SH-SY5Y (cell line): Measurements from ENCODE around the gene KRT6B.

Experiments
- GATA2 ChIP-seq: IDR thresholded peaks from 2 replicates; pipeline ENCODE4 v1.6.1; 2011; ENCODE audit warnings: mild to moderate bottlenecking, low read depth, low read length
- GATA3 ChIP-seq: IDR thresholded peaks from 2 replicates; pipeline ENCODE4 v1.6.1; 2011; ENCODE audit warnings: low read depth, mild to moderate bottlenecking, low read length, moderate library complexity

KRT6B gene

DNA sequence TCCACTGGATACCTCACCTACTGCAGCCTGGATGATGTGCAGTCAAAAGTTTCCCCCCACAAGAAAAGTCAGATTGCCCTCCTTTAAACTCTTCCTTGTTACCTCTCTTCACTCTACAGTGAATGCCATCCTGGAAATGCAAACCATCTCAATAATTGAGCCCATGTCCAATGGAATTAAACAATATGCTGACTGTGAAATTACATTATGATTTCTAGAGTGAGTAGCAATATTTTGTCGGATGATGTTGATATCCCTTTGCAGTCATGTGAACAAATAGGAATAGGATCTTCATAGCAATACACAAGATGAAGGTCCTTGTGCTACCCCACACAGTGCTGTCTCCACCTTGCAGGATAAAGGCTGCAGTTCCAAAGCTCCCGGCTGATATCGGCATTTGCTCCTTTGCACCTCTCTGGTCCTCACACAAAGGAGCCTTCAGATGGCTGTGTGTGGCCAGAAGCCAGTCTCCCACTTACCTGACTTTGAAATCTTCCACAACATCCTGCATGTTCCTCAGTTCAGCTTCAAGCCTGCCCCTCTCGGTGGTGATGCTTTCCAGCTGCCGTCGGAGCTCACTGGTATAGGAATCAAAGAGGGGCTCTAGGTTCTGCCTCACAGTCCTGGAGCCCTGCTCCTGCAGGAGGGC, 19.3 kb downstream of the KRT6B start:
- TF ChIP-seq GATA2 (no peak), GATA3 (no peak)

DNA sequence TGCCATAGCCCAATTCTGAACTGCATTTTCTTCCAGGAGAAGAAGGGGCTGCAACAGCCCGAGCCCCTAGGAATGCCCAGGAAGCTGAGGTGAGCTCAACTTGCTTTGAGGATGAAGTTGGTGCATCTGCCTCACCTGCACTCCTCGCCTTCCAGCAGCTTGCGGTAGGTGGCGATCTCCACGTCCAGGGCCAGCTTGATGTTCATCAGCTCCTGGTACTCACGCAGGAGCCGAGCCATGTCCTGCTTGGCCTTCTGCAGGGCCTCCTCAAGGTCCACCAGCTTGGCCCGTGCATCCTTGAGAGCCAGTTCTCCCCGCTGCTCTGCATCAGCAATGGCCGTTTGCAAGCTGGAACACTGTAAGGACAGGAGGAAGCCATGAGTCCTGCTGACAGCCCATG, 23.8 kb downstream of the KRT6B start:
- TF ChIP-seq GATA3: no peak
- no peak for TF ChIP-seq GATA2

DNA sequence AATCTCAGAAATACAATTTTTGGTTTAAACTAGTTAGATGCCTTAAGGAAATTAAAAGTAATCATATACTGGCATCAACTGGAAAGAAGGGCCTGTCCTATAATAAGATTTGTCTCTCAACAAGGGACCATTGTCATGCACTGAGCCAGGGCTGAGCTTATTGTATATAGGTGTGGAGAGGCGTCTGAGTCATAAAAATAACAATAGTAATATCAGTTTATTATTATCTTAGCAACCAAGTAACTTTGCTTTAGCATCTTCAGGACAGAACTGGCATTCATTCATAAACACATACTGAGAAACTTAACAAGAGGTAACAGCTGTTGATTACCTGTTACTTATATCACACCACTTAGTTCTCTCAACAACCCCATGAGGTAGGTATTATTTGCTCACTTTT, 24.9 kb downstream of the KRT6B start:
- no peak for TF ChIP-seq GATA3
- no peak for TF ChIP-seq GATA2

DNA sequence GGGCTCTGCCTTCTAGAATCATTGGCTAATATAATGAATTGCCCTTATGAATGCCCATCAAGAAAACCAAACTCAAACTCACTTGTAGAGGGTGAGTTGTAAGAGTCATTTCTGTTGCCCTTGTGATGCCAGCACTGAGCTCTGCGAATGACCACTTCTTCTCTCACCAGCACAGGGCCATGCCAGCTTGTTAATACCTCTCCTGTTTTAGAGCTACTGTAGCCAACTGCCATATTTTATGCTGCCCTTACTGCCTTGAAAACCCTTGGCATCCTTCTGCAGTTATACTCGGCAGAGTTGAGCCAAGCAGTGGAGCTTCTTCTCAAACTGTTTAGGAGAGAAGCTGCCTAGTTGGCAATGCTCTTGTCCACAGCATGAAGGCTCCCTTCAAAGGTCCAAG, 25.9 kb downstream of the KRT6B start:
- no peak for TF ChIP-seq GATA3
- no peak for TF ChIP-seq GATA2

DNA sequence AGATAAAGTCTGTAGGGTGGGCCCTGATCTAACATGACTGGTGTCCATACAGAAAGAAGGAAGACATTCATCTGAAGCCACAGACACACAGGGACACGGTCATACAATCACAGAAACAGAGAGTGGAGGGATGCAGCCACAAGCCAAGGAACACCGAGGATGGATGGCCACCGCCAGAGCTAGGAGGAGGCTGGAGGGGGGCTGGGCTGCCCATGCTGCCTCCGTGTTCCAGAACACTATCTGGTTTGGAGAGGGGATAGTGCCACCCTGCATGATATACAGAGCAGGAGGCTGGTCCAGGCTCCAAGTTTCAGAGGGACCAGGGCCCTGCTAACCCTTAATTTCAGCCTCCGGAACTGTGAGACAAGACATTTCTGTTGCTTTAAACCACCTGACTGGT, 26.5 kb downstream of the KRT6B start:
- TF ChIP-seq GATA3 (no peak), GATA2 (no peak)

DNA sequence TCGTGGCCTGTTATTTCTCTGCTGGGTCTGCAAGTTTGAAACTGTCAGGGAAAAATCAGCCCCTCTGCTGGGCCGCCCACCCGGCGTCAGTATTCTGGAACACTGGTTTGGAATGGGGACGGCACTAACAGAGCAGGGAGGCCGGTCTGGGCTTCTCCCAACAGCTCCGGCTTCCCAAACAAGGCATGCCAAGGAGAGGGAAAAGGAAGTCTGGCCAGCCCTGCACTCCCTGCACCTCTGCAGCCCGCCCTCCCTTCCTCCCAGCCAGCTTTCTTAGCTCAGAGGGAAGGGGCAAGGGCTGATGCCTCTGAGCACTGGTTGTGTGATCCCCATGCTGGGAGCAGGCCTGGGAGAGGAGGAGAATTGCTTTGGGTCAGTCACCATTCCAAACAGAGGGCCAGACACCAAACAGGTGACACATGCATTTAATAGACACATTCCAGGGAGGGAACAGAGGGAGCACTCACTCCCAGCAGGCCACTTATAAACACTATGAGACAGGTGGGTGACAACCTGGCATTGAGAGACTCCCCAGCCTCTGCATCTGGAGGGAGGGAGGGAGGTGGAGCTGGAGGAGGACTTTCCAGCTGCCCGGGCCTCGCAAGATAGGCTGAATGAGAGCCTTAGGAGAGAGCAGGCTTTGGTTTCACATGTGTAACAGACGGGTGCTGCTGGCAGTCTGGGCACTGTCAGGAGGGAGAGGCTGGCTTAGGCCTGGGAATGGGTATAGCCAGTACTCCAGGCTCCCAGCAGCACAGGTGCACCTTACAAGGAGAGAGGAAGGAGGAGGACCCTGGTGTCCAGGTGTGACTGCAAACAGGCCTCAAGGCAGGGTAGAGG, 28.1 kb downstream of the KRT6B start:
- TF ChIP-seq GATA2: no peak
- TF ChIP-seq GATA3: no peak

DNA sequence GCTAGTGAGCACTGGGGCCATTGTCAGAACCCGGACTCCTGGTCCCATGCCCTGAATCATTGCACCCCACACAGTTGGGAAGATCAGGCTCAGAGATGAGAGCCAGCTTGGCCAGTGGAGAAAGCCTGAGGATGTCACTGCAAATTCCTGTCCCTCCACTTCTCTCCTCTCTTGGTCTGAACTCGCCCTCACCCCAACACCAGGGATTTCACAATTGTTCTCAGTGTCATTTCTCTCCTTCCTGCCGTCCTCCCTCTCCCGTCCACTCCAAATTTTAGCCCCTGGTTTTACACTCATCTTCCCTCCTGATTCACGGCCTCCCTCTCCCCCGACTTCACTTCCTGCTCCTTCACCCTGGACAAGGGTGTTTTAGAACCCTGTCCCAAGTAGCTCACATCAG, 28.9 kb downstream of the KRT6B start:
- no peak for TF ChIP-seq GATA2
- no peak for TF ChIP-seq GATA3

DNA sequence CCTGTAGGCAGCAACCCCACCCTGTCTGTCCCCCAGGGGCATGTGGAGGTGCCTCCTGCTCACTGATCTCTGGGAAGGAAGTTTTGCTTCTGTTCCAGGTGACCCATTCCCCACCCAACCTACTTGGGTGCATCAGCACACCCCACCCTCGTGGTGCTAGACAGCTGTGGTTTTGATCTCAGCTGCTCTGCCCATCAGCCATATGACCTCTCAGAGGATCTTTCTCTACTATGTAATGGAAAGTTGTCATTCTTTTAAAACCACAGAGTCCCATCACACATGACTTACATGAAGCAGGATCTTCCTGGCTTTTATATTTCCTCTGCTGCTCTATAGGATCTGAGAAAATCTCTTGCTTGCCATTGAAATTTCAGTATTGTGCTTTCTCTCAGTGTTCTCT, 32.3 kb downstream of the KRT6B start:
- TF ChIP-seq GATA3: no peak
- TF ChIP-seq GATA2: no peak

DNA sequence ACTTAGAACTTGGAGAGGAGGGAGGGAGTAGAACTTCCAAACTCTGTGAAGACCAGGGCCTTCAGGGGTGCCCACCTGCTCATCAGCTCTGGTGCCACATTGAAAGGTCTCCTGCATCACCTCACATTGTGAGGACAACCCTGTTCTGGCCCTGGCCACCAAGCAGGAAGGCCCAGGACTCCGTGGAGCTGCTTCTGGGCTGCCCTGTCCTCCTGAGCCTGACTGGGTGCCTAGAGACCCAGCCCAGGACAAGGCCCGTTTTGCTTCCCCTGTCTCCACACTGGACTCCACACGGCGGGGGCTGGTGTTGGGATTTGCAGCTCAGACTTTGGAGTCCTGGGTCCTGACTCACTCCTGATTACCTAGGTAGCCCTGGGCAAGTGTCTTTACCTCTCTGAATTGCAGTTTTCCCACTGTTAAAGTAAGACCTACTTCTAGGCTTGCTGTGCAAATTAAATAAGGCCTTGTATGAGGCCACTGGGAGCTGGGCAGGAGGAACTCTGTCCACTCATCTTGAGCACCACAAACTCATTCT, 33.3 kb downstream of the KRT6B start:
- no peak for TF ChIP-seq GATA3
- no peak for TF ChIP-seq GATA2

DNA sequence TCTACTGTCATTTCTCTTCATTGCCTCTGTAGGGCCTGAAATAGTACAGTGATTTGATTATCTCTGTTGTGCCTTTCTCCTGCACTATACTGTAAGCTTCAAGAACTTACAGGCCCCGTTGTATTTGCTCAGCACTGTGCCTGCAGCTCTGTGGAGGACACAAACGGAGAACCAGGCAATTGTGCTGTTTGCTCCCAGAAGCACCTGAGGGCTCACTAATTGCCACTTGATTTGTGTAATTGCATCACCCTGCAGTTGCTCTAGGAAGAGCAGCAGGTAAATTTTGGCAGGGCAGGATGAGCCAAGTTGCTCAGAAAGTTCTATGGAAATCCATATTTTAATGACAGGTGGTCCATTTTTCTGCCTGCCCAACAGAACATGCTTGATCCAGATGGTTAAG, 34.2 kb downstream of the KRT6B start:
- TF ChIP-seq GATA2: no peak
- no peak for TF ChIP-seq GATA3

DNA sequence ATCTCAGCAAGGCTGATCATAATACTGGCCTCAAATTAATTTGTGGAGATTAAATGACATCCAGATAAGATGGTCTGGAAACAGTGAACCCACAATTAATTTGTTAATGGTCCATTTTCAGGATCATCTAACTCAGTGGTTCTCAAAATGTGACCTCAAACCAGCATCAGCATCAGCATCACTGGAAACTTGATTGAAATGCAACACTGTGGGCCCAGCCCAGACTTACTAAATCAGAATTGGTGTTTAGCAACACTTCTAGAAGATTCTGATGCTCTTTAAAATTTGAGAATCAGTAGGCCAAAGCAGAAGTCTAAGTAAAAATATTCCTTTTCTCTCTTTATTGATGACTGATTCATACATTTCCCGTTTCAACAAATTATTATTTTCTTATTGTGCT, 35.2 kb downstream of the KRT6B start:
- TF ChIP-seq GATA2 (no peak), GATA3 (no peak)

DNA sequence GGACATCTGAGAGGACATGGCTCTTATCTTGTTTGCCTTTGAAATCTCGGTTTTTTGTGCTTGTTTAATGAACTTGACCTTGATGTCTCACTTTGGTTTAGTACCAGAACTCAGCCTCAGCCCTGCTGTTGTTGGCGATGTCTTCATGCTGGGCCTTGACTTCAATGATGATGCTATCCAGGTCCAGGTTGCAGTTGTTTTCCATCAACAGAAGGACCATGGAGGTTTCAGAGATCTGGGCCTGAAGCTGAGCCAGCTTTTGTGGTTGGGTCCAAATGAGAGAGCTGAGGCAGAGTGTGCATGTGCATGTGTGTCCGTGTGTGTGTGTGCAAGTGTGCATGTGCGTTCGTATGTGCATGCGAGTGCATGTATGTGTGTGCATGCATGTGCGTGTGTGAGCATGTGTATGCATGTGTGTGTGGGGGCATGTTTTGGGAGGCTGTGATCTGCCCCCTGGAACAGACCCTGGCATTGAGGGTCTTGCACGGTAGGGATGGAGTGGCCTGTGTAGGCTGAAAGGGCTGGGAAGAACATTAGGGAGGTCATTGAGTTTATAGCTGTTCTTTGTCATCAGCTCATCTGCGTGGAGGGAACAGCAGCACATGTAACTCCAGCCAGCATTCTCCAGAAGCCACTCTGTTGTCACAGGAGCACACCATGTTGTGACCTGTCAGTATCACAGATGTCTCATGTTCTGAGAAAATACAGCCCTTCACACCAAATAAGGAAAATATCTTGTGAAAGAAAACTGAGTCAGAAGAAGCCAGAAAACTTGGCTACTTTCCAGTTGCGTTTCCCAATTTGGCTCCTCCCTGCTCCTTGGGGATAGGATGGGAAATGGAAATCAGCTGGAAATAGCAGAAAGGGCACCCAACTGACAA, 35.8 kb downstream of the KRT6B start:
- no peak for TF ChIP-seq GATA2
- TF ChIP-seq GATA3: no peak

DNA sequence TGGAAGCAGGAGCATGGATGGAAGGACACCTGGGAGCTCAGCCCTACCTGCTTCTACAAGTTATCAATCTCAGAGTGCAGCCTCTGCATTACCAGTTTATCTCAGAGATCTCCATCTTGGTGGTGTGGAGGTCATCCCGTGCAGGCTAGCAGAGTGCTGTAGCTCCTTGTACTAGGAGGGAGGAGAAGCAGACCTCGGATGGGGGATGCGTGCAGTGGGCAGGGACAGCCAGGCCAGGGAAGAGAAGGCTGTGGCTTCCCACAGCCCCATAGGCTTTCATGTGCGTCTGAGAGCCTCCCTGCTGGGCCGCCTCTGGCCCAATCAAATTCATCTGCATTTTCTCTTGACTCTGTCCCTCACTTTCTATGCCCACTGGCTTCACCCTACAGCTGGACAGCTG, 37.0 kb downstream of the KRT6B start:
- no peak for TF ChIP-seq GATA3
- no peak for TF ChIP-seq GATA2

DNA sequence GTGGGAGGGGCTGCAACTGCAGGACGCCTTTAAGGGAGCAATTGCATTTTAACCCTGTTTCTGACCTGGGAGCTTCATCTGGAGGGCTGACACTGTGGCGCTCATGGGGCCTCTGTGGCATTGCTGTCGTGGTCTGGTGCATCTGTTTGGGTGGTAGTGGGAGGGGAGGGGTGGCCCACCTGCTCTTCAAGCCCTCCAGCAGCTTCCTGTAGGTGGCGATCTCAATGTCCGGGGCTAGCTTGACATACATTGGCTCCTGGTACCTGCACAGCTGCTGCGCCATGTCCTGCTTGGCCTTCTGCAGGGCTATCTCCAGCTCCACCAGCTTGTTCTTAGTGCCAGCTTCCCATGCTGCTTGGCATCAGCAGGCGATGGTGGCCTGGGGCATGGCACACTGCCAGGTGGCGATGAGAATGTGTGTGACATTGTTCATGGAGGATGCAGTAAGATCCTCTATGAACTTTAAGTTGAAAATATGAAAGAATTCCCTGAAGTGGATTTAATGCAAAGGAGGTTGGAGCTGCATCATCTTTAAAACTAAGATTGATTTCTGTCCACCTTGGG, 38.1 kb downstream of the KRT6B start:
- TF ChIP-seq GATA2 (no peak), GATA3 (no peak)

DNA sequence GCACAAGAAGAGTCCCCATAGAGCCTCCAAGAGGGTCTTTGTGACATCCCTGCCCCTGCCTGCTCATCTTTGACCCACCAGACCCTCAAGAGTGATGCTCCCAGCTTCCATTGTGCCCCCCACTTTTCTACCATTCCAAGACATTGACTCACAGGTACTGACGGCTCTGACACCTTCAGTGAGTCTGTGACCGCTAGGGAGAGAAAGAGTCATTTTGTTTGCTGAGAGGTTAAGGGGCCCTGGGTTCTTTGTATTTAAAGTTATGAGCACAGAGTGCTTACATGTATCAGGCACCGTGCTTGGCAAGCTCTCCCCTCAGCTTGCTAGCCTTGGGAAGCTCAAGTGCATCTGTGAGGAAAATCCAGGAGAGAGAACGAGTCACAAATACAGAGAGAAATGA, 38.7 kb downstream of the KRT6B start:
- TF ChIP-seq GATA2 (no peak), GATA3 (no peak)
